A549 (cell line): ENCODE data around the gene GRIK1. TPM values are rescaled to one million over a fixed set of nuclear protein-coding genes. Genes with fewer than 3 reads are reported as not detected.

Experiments
- ATAC-seq, 2 experiments: fragments of 200-7000 bp in 1 of 2; fragments of >200 bp in 1 of 2; cut with Nextera tagmentation in 1 of 2; cut with Tn5 transposase in 1 of 2; 3 replicates each; pipeline versions ENCODE4 v1.8.0 to v1.9.1; 2018 to 2020; ENCODE audit warnings: mild to moderate bottlenecking in 1 of 2, moderate library complexity in 1 of 2
- CTCF ChIA-PET: fragments of 300-600 bp; sonication (Branson Sonifier 250); formaldehyde crosslinking; extraction: SDS; loops from one replicate; lab custom pipeline; 2021; ENCODE audit warnings: antibody characterized with exemption, inconsistent platforms; lab: Yijun Ruan, JAX
- POLR2A ChIA-PET: fragments of 350-600 bp; formaldehyde crosslinking; extraction: SDS; loops from one replicate; lab custom pipeline; 2021; ENCODE audit warnings: antibody characterized with exemption, inconsistent platforms; lab: Yijun Ruan, JAX
- DNase-seq, 2 experiments: peaks; one replicate each; pipeline versions ENCODE4 v3.0.0 to v3.0.0-alpha.2; 2011 to 2016; ENCODE audit warnings: low read depth in 1 of 2, low spot score in 1 of 2
- FAIRE-seq: peaks from 2 replicates; lab custom pipeline; 2011; peaks lifted over from hg19 to GRCh38; lab: Jason Lieb, UNC
- H3K27ac ChIP-seq, 2 experiments: fragments of >200 bp; sonication (Bioruptor Twin); formaldehyde crosslinking; 3 replicates each; pipeline ENCODE4 v1.5.1; 2016 to 2017
- H3K4me1 ChIP-seq: fragments of >200 bp; sonication (Bioruptor Twin); formaldehyde crosslinking; 3 replicates; pipeline ENCODE4 v1.6.1; 2016
- H3K4me2 ChIP-seq: fragments of >200 bp; sonication (Bioruptor Twin); formaldehyde crosslinking; 3 replicates; pipeline ENCODE4 v1.6.1; 2016
- H3K4me3 ChIP-seq: fragments of >200 bp; sonication (Bioruptor Twin); formaldehyde crosslinking; 3 replicates; pipeline ENCODE4 v1.5.1; 2016
- H3K9me3 ChIP-seq: fragments of >200 bp; sonication (Bioruptor Twin); formaldehyde crosslinking; 3 replicates; pipeline ENCODE4 v1.6.1; 2016
- CBX8 ChIP-seq: fragments of 200-600 bp; sonication (generic); IDR thresholded peaks from 2 replicates; pipeline ENCODE4 v1.6.1; 2016
- CEBPB ChIP-seq, 2 experiments: fragments of >200 bp in 1 of 2; sonication (Bioruptor Twin) in 1 of 2; formaldehyde crosslinking in 1 of 2; IDR thresholded peaks; 2 replicates each; pipeline ENCODE4 v1.6.1; 2012 to 2016
- CHD4 ChIP-seq: fragments of 200-600 bp; sonication (generic); IDR thresholded peaks from 2 replicates; pipeline ENCODE4 v1.6.1; 2016; ENCODE audit warnings: antibody characterized with exemption, mild to moderate bottlenecking, borderline replicate concordance
- CTCF ChIP-seq: fragments of >200 bp; sonication (Bioruptor Twin); formaldehyde crosslinking; IDR thresholded peaks from 3 replicates; pipeline ENCODE4 v1.5.1; 2016
- E2F6 ChIP-seq: IDR thresholded peaks from 2 replicates; pipeline ENCODE4 v1.6.1; 2012; ENCODE audit warnings: low read depth, borderline replicate concordance
- EHMT2 ChIP-seq: fragments of 200-600 bp; sonication (generic); IDR thresholded peaks from 2 replicates; pipeline ENCODE4 v1.6.1; 2016; ENCODE audit warnings: antibody characterized with exemption, low read depth, mild to moderate bottlenecking, moderate library complexity
- ELK1 ChIP-seq: fragments of 150-350 bp; IDR thresholded peaks from 2 replicates; pipeline ENCODE4 v1.6.1; 2014; ENCODE audit warnings: low read depth, mild to moderate bottlenecking, low read length
- ESRRA ChIP-seq: fragments of 150-350 bp; IDR thresholded peaks from 2 replicates; pipeline ENCODE4 v1.6.1; 2014; ENCODE audit warnings: mild to moderate bottlenecking, low read length, borderline replicate concordance
- FOSB ChIP-seq: fragments of 250-450 bp; sonication (Bioruptor Pico); IDR thresholded peaks from 2 replicates; pipeline ENCODE4 v1.5.0; 2020; ENCODE audit warnings: mild to moderate bottlenecking, moderate library complexity
- FOXS1 ChIP-seq: fragments of 250-450 bp; sonication (Bioruptor Pico); IDR thresholded peaks from 2 replicates; pipeline ENCODE4 v1.5.0; 2020; ENCODE audit warnings: mild to moderate bottlenecking, moderate library complexity
- GATA3 ChIP-seq: IDR thresholded peaks from 2 replicates; pipeline ENCODE4 v1.6.1; 2012; ENCODE audit warnings: borderline replicate concordance
- HOXB13 ChIP-seq: fragments of 250-450 bp; sonication (Bioruptor Pico); IDR thresholded peaks from 2 replicates; pipeline ENCODE4 v1.5.0; 2020; ENCODE audit warnings: low read depth, mild to moderate bottlenecking, moderate library complexity
- HOXB5 ChIP-seq: fragments of 250-450 bp; sonication (Bioruptor Pico); IDR thresholded peaks from 2 replicates; pipeline ENCODE4 v1.5.0; 2020; ENCODE audit warnings: mild to moderate bottlenecking, moderate library complexity
- JUN ChIP-seq, 2 experiments: fragments of >200 bp; sonication (Bioruptor Twin); formaldehyde crosslinking; IDR thresholded peaks; 2 replicates in 1 of 2; 3 replicates in 1 of 2; pipeline ENCODE4 v1.6.1; 2016 to 2017
- JUNB ChIP-seq: fragments of >200 bp; sonication (Bioruptor Twin); formaldehyde crosslinking; IDR thresholded peaks from 2 replicates; pipeline ENCODE4 v1.6.1; 2016
- MAFK ChIP-seq: fragments of 450-650 bp; IDR thresholded peaks from 2 replicates; pipeline ENCODE4 v1.6.1; 2014; ENCODE audit not compliant: partially characterized antibody
- NFE2L2 ChIP-seq: fragments of 150-350 bp; conservative IDR thresholded peaks from 2 replicates; pipeline ENCODE4 v1.6.1; 2014; ENCODE audit warnings: low read length
- NPAS2 ChIP-seq: fragments of 250-450 bp; sonication (Bioruptor Pico); IDR thresholded peaks from 2 replicates; pipeline ENCODE4 v1.8.0; 2022; ENCODE audit warnings: mild to moderate bottlenecking, moderate library complexity, borderline replicate concordance
- POLR2AphosphoS2 ChIP-seq: conservative IDR thresholded peaks from 2 replicates; pipeline ENCODE4 v1.6.1; 2012; ENCODE audit warnings: low read length, improper control_type of control experiment, inconsistent platforms
- RARB ChIP-seq: fragments of 250-450 bp; sonication (Bioruptor Pico); IDR thresholded peaks from 2 replicates; pipeline ENCODE4 v1.8.0; 2021; ENCODE audit warnings: mild to moderate bottlenecking, moderate library complexity
- RFX5 ChIP-seq: fragments of 450-650 bp; IDR thresholded peaks from 2 replicates; pipeline ENCODE4 v1.7.1; 2014; ENCODE audit warnings: antibody characterized with exemption, mild to moderate bottlenecking, moderate library complexity
- RNF2 ChIP-seq: fragments of 200-600 bp; sonication (generic); IDR thresholded peaks from 2 replicates; pipeline ENCODE4 v1.6.1; 2016; ENCODE audit warnings: low read depth, mild to moderate bottlenecking, antibody characterized with exemption, moderate library complexity, borderline replicate concordance
- SREBF2 ChIP-seq: fragments of 450-650 bp; IDR thresholded peaks from 2 replicates; pipeline ENCODE4 v1.6.1; 2014; ENCODE audit warnings: mild to moderate bottlenecking, moderate library complexity
- TFCP2L1 ChIP-seq: fragments of 250-450 bp; sonication (Bioruptor Pico); IDR thresholded peaks from 2 replicates; pipeline ENCODE4 v1.5.0; 2021; ENCODE audit warnings: mild to moderate bottlenecking
- TP53 ChIP-seq: fragments of 250-450 bp; sonication (Bioruptor Pico); IDR thresholded peaks from 2 replicates; pipeline ENCODE4 v1.5.0; 2021; ENCODE audit warnings: mild to moderate bottlenecking, moderate library complexity
- ZFP36 ChIP-seq: fragments of 450-650 bp; IDR thresholded peaks from 2 replicates; pipeline ENCODE4 v1.6.1; 2014; ENCODE audit warnings: borderline replicate concordance; ENCODE audit not compliant: partially characterized antibody
- ZSCAN20 ChIP-seq: fragments of 250-450 bp; sonication (Bioruptor Pico); IDR thresholded peaks from 2 replicates; pipeline ENCODE4 v1.8.0; 2022; ENCODE audit warnings: mild to moderate bottlenecking, moderate library complexity
- WGBS: methylation state at CpG from one replicate; pipeline ENCODE4 v1.1.6; 2017; ENCODE audit errors: missing lambda C conversion rate; 5-methylcytosine and 5-hydroxymethylcytosine counted together
- polyA plus RNA-seq, 4 experiments: library from polyadenylated mRNA; depleted of rRNA in 3 of 4; stranded (reverse); fragments of >200 nt; fragmentation: RNase III in 1 of 4; extraction: RNeasy Plus Mini Kit Qiagen cat#74134 plus additional on column Dnase treatment in 1 of 4; gene quantifications; 2 replicates in 3 of 4; 3 replicates in 1 of 4; pipeline ENCODE4 v1.2.3, GENCODE V29; 2011 to 2017
- TF ChIP-seq, protein P1 (sequence below): fragments of >200 bp; sonication (Bioruptor Twin); formaldehyde crosslinking; IDR thresholded peaks from 3 replicates; pipeline ENCODE4 v1.6.1; 2016

The GRIK1 gene
- polyA plus RNA-seq, 2 of the 4 experiments (the other 2 are of a cell fraction): not detected

- ATAC-seq: no peak
- H3K4me1 ChIP-seq: no peaks in the 10 kb centered on the region
- H3K4me2 ChIP-seq: no peak overlapping the region
- DNase-seq: no peak
- ChIA-PET POLR2A (no interaction called here), CTCF (no interaction called here)
- H3K4me3 ChIP-seq: no peak overlapping the region
- TF ChIP-seq, protein P1, sequence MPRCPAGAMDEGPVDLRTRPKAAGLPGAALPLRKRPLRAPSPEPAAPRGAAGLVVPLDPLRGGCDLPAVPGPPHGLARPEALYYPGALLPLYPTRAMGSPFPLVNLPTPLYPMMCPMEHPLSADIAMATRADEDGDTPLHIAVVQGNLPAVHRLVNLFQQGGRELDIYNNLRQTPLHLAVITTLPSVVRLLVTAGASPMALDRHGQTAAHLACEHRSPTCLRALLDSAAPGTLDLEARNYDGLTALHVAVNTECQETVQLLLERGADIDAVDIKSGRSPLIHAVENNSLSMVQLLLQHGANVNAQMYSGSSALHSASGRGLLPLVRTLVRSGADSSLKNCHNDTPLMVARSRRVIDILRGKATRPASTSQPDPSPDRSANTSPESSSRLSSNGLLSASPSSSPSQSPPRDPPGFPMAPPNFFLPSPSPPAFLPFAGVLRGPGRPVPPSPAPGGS: no peak
- TF ChIP-seq FOXS1 (no peak), ELK1 (no peak), HOXB5 (CRISPR knock-in tag) (no peak), MAFK (no peak), HOXB13 (no peak), TP53 (no peak), ZFP36 (no peak), RNF2 (no peak), NFE2L2 (no peak), TFCP2L1 (CRISPR knock-in tag) (no peak), ZSCAN20 (CRISPR knock-in tag) (no peak), RARB (CRISPR knock-in tag) (no peak), FOSB (CRISPR knock-in tag) (no peak)
- H3K27ac ChIP-seq: no peak overlapping the region
- FAIRE-seq: no peak
- no peaks in the 10 kb centered on the region for H3K9me3 ChIP-seq
Measured at GRCh38 chr21:29654203-29654602, 285.6 kb downstream of the GRIK1 start.

- no peak for TF ChIP-seq JUNB
- no peak for TF ChIP-seq ESRRA
- TF ChIP-seq MAFK: no peak
- TF ChIP-seq JUN (IDR thresholded peaks at IDR 0.05): no peak
- TF ChIP-seq RFX5: no peak
- TF ChIP-seq HOXB13: no peak
- TF ChIP-seq NPAS2 (CRISPR knock-in tag): no peak
- TF ChIP-seq RARB (CRISPR knock-in tag): no peak
- TF ChIP-seq CEBPB (IDR thresholded peaks at IDR 0.05): no peak
- no peak for TF ChIP-seq TFCP2L1 (CRISPR knock-in tag)
- TF ChIP-seq ZFP36: no peak
- no peak for TF ChIP-seq CBX8
- TF ChIP-seq GATA3: no peak
- TF ChIP-seq EHMT2: no peak
- no peak for TF ChIP-seq CHD4
- TF ChIP-seq POLR2AphosphoS2: no peak
- TF ChIP-seq SREBF2: no peak
- no peak for TF ChIP-seq CTCF
- no peak for TF ChIP-seq RNF2
- TF ChIP-seq E2F6: no peak
- no peak overlapping the region for H3K27ac ChIP-seq
- DNase-seq (no peak), ATAC-seq (no peak), FAIRE-seq (no peak)
- no peaks in the 10 kb centered on the region for H3K9me3 ChIP-seq
- ChIA-PET CTCF (no interaction called here), POLR2A (no interaction called here)
- no peaks in the 10 kb centered on the region for H3K4me1 ChIP-seq
- H3K4me3 ChIP-seq: no peak overlapping the region
- H3K4me2 ChIP-seq: no peak overlapping the region
- 50% methylated on average over 6 of the region's 6 CpGs for WGBS
Measured at GRCh38 chr21:29650523-29651022, 289.2 kb downstream of the GRIK1 start.
